ENCODE data around the gene CHST3. TPM values are rescaled to one million over a fixed set of nuclear protein-coding genes. Genes with fewer than 3 reads are reported as not detected.
A peak's percentile ranks its signal among the peaks of the same experiment; 100 is the strongest.

CHST3 gene
- total and polyA plus RNA-seq, 9 of the 15 experiments (the other 6 are each of a cell fraction or from before 2014, with no cell fraction given), result 0.01 to 1.3 (median 0.15) TPM

- TF ChIP-seq CHAMP1 (IDR thresholded peaks at IDR 0.05) (peak; percentile 52; the same call in 1 of the 2 replicates), HDGF (IDR thresholded peaks at IDR 0.05) (no peak), SOX6 (IDR thresholded peaks at IDR 0.05) (peak; percentile 99), CBFA2T2 (conservative IDR thresholded peaks at IDR 0.05) (peak; percentile 95), HES1 (IDR thresholded peaks at IDR 0.05; ENCODE audit: low read depth) (peak; percentile 79), FOXK2 (conservative IDR thresholded peaks at IDR 0.05 in 1 of 2, IDR thresholded peaks at IDR 0.05 in 1 of 2; ENCODE audit: low read depth in 2 of 2) (peak; percentile 13 to 26; a peak in 1 of 4 replicates), L3MBTL2 (IDR thresholded peaks at IDR 0.05) (0 out of 2 replicates have a peak, but pooled peaks have one; percentile 22), VEZF1 (CRISPR knock-in tag; IDR thresholded peaks at IDR 0.05) (peak; percentile 52; the same call in 1 of the 2 replicates), IFI16 (CRISPR knock-in tag; IDR thresholded peaks at IDR 0.05) (0 out of 2 replicates have a peak, but pooled peaks have one; percentile 28), BCL6 (CRISPR knock-in tag; IDR thresholded peaks at IDR 0.05) (peak; percentile 73; the same call in 1 of the 2 replicates), BCOR (IDR thresholded peaks at IDR 0.05) (peak; percentile 56; the same call in 1 of the 2 replicates), KLF1 (tag; IDR thresholded peaks at IDR 0.05) (no peak), ZNF395 (CRISPR knock-in tag; IDR thresholded peaks at IDR 0.05) (peak; percentile 88; the same call in 1 of the 2 replicates), ZNF175 (CRISPR knock-in tag; IDR thresholded peaks at IDR 0.05; ENCODE audit: low read depth) (peak; percentile 52; the same call in 1 of the 2 replicates), U2AF1 (optimal IDR thresholded peaks at IDR 0.05; ENCODE audit: low read depth, low read length) (no peak), ZBTB17 (CRISPR knock-in tag; IDR thresholded peaks at IDR 0.05) (peak; percentile 66), MEF2D (tag; conservative IDR thresholded peaks at IDR 0.05; ENCODE audit: low read depth) (peak; percentile 72; the same call in 1 of the 2 replicates), ZBTB5 (IDR thresholded peaks at IDR 0.05) (no peak), PHB2 (IDR thresholded peaks at IDR 0.05; ENCODE audit: low read depth) (peak; percentile 77; the same call in 1 of the 2 replicates), ILK (tag; IDR thresholded peaks at IDR 0.05; ENCODE audit: borderline replicate concordance, low read depth) (no peak)
Measured at GRCh38 chr10:71980181-71981014, 16.2 kb downstream of the CHST3 start (continued).

Measured in K562 (cell line).